Upper lobe of right lung (tissue), 1 donor: Measurements from ENCODE around the gene CPNE8. TPM values are rescaled to one million over a fixed set of nuclear protein-coding genes. Genes with fewer than 3 reads are reported as not detected.

Experiments used
- ATAC-seq: fragments of 200-7000 bp; cut with Tn5 transposase; one replicate; pipeline ENCODE4 v1.9.1; 2020; ENCODE audit warnings: mild to moderate bottlenecking, moderate library complexity
- DNase-seq: peaks from one replicate; pipeline ENCODE4 v3.0.0-alpha.2; 2020
- H3K27ac ChIP-seq: fragments of 200-600 bp; one replicate; pipeline ENCODE4 v1.8.0; 2022
- H3K27me3 ChIP-seq: fragments of 200-600 bp; one replicate; pipeline ENCODE4 v1.8.0; 2022; ENCODE audit warnings: mild to moderate bottlenecking
- H3K36me3 ChIP-seq: fragments of 200-600 bp; one replicate; pipeline ENCODE4 v1.8.0; 2022
- H3K4me1 ChIP-seq: fragments of 200-600 bp; one replicate; pipeline ENCODE4 v1.8.0; 2022
- H3K4me3 ChIP-seq: fragments of 200-600 bp; one replicate; pipeline ENCODE4 v1.8.0; 2022; ENCODE audit warnings: mild to moderate bottlenecking
- H3K9me3 ChIP-seq: fragments of 200-600 bp; one replicate; pipeline ENCODE4 v1.8.0; 2022
- intact Hi-C: fragments of 100-400 bp; cut with DNase I; formaldehyde crosslinking; loops from one replicate; pipeline ENCODE4 v1.11.0; 2022
- total RNA-seq: library from RNA; stranded (reverse); fragmentation: NEBNext Ultra II Directional; extraction: Animal tissue kit (Norgen Biotek cat#: 25700); gene quantifications from one replicate; pipeline ENCODE4 v1.2.1, GENCODE V29; 2021
- TF ChIP-seq, protein P1 (sequence below): fragments of 200-600 bp; IDR thresholded peaks from one replicate; pipeline ENCODE4 v1.8.0; 2022; ENCODE audit warnings: antibody characterized with exemption
- donor health status: DM: no; HTN: yes; CAD: no; lungs with severe emphysema.

CPNE8 gene
- total RNA-seq, 1 donor from 2014 or later, result 32.1 TPM

DNA sequence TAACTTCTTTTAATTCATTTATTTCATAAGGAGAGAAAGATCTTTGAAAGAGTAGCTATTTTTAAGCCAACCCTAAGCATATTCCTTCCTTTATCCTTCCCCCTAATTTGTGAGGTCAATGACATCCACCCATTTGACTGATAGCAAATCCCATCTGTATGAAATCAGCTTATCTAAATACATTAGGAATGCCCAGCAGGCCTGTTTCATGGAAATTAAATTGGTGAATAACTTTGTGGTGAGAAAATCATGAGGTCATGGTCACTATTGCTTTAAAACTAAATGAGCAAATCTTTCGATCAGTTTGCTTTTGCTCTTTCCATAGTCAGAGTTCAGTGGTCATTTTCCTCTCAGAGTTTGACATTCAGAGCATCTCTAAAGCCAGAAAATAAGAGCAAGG is 256.6 kb downstream of the CPNE8 start:
- ATAC-seq (no peak), DNase-seq (no peak)
- Histone ChIP-seq H3K27me3 (no peaks in the 10 kb centered on the region), H3K9me3 (no peaks in the 10 kb centered on the region), H3K27ac (no peak overlapping the region), H3K4me3 (no peak overlapping the region), H3K36me3 (peaks cover 3% of the 10 kb centered on the region), H3K4me1 (no peaks in the 10 kb centered on the region)
- TF ChIP-seq, protein P1, sequence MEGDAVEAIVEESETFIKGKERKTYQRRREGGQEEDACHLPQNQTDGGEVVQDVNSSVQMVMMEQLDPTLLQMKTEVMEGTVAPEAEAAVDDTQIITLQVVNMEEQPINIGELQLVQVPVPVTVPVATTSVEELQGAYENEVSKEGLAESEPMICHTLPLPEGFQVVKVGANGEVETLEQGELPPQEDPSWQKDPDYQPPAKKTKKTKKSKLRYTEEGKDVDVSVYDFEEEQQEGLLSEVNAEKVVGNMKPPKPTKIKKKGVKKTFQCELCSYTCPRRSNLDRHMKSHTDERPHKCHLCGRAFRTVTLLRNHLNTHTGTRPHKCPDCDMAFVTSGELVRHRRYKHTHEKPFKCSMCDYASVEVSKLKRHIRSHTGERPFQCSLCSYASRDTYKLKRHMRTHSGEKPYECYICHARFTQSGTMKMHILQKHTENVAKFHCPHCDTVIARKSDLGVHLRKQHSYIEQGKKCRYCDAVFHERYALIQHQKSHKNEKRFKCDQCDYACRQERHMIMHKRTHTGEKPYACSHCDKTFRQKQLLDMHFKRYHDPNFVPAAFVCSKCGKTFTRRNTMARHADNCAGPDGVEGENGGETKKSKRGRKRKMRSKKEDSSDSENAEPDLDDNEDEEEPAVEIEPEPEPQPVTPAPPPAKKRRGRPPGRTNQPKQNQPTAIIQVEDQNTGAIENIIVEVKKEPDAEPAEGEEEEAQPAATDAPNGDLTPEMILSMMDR, result no peak
- intact Hi-C loops, result no loop called here

DNA sequence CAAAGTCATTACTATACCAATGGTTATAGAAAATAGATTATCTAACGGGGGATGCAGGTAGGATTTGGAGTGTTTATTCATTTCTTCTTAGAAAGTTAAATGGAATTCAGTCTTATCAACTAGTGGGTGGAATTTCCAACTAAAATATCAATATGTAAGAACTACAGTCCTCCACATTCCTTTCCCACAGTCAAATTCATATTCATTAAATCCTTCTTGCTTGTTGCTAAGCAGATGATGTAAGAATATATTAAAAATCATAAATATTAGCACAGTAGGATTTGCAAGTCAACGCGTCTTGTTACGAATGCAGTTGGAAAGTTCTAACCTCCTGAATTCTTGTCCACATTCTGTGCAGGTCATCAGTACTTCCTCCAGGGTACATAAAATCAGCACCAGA is 259.2 kb downstream of the CPNE8 start:
- ATAC-seq (no peak), DNase-seq (no peak)
- H3K27me3 ChIP-seq, result no peaks in the 10 kb centered on the region
- no peaks in the 10 kb centered on the region for H3K9me3 ChIP-seq
- intact Hi-C loops, result no loop called here
- TF ChIP-seq, protein P1, result no peak
- H3K27ac ChIP-seq, result no peak overlapping the region
- H3K36me3 ChIP-seq, result no peaks in the 10 kb centered on the region
- no peak overlapping the region for H3K4me3 ChIP-seq
- no peaks in the 10 kb centered on the region for H3K4me1 ChIP-seq

DNA sequence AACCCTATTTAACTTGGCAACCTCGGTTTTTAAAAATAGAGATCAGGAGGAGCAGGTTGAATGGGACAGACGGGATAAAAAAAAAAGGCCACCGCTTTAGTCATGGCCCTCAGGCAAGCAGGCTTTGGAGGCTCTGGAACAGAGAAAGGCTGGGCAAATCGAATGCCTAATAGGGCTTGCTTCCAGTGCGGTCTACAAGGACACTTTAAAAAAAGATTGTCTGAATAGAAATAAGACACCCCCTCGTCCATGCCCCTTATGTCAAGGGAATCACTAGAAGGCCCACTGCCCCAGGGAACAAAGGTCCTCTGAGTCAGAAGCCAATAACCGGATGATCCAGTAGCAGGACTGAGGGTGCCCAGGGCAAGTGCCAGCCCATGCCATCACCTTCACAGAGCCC is 265.8 kb downstream of the CPNE8 start:
- DNase-seq (no peak), ATAC-seq (no peak)
- TF ChIP-seq, protein P1, result no peak
- Histone ChIP-seq H3K36me3 (no peaks in the 10 kb centered on the region), H3K27ac (no peak overlapping the region), H3K27me3 (no peaks in the 10 kb centered on the region), H3K4me1 (no peaks in the 10 kb centered on the region), H3K4me3 (no peak overlapping the region), H3K9me3 (no peaks in the 10 kb centered on the region)
- intact Hi-C loops, result loop anchor here (10.0 kb wide), 1 partner anchor 435 kb away; no protein-coding TSS in a partner anchor

DNA sequence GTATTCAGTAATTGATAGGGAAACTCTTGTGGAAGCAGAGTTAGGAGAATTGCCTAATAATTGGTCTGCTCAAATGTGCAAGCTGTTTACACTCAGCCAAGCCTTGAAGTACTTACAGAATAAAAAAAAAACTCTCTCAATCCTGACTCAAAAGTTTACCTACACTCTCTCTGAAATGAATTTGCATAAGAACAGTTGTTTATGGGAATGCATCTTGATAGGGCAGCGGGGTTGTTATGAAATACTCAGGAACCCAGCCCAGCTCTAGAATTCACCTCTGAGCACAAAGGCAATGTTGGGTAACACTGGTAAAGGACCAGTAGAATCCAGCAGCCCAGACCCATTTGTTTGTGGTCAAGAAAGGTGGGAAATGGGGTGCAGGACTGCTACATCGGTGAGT is 267.0 kb downstream of the CPNE8 start:
- H3K9me3 ChIP-seq, result no peaks in the 10 kb centered on the region
- DNase-seq, result no peak
- no peaks in the 10 kb centered on the region for H3K27me3 ChIP-seq
- TF ChIP-seq, protein P1, result no peak
- no peaks in the 10 kb centered on the region for H3K4me1 ChIP-seq
- H3K4me3 ChIP-seq, result no peak overlapping the region
- intact Hi-C loops, result loop anchor here (10.0 kb wide), 1 partner anchor 436 kb away; no protein-coding TSS in a partner anchor
- no peaks in the 10 kb centered on the region for H3K36me3 ChIP-seq
- ATAC-seq, result peak; percentile 43
- peak overlapping the region; percentile 17 for H3K27ac ChIP-seq

DNA sequence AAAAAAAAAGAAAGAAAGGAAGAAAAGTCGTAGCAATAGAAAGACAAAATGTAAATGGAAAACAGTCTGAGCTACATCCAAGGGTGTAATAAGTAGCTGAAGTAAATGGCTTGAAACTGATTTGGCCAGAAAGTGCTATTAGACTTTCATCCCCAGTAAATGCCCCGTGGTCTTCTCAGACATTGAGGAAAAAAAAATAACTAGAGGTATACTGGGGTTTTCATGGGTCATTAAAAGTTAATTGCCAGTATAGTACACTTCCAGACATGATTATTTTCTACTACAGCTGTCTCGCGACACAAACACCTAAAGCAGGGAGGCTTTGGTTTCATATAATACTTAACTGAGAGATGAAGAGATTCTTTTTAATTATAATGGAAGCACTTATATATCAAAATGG is 271.9 kb downstream of the CPNE8 start:
- no peaks in the 10 kb centered on the region for H3K36me3 ChIP-seq
- H3K4me1 ChIP-seq, result no peaks in the 10 kb centered on the region
- H3K4me3 ChIP-seq, result no peak overlapping the region
- H3K27ac ChIP-seq, result no peak overlapping the region
- no peaks in the 10 kb centered on the region for H3K9me3 ChIP-seq
- intact Hi-C loops, result loop anchor here (10.0 kb wide), 1 partner anchor 441 kb away; no protein-coding TSS in a partner anchor
- TF ChIP-seq, protein P1, result no peak
- DNase-seq (no peak), ATAC-seq (no peak)
- H3K27me3 ChIP-seq, result no peaks in the 10 kb centered on the region

DNA sequence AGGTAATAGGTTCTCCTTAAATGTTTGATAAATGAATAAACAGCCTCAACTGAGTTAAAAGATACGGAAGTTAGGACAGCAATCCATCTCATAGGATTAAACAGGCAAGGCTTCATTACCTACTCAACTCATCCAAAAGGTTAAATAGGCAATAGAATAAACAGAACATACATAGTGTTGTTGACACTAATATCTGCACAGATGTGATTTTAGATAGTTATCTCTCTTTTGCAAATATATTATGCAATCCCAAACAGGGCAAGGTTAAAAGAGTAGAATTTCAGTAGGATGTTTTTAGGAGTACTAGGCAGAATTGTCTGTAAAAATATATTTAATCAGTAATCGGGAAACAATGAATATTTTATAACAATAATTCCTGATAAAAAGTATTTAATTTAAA is 276.3 kb downstream of the CPNE8 start:
- DNase-seq, result no peak
- no peak for ATAC-seq
- H3K27ac ChIP-seq, result no peak overlapping the region
- no peaks in the 10 kb centered on the region for H3K4me1 ChIP-seq
- H3K9me3 ChIP-seq, result no peaks in the 10 kb centered on the region
- TF ChIP-seq, protein P1, result no peak
- H3K4me3 ChIP-seq, result no peak overlapping the region
- no peaks in the 10 kb centered on the region for H3K27me3 ChIP-seq
- intact Hi-C loops, result no loop called here
- no peaks in the 10 kb centered on the region for H3K36me3 ChIP-seq
